Caki2 (cell line): ENCODE measurements around the gene ELOVL2. TPM values are rescaled to one million over a fixed set of nuclear protein-coding genes. Genes with fewer than 3 reads are reported as not detected.
A peak's percentile ranks its signal among the peaks of the same experiment; 100 is the strongest.

Experiments
- DNase-seq: peaks from one replicate; pipeline ENCODE4 v3.0.0-alpha.2; 2015; ENCODE audit warnings: low read depth
- in situ Hi-C: cut with HindIII; loops from 2 replicates; pipeline ENCODE4 v1.10.0; 2016; ENCODE audit warnings: low sequenced_read_pairs, low pct_unique_long_range_greater_than_20kb, mixed read lengths
- total RNA-seq: library from RNA; depleted of rRNA; stranded (reverse); fragments of >200 nt; shearing (Covaris generic); gene quantifications from 2 replicates; pipeline ENCODE4 v1.2.3, GENCODE V29; 2014; ENCODE audit warnings: low replicate concordance

The ELOVL2 gene
- total RNA-seq, 1 experiment from 2014 or later = 14.6 TPM

DNA sequence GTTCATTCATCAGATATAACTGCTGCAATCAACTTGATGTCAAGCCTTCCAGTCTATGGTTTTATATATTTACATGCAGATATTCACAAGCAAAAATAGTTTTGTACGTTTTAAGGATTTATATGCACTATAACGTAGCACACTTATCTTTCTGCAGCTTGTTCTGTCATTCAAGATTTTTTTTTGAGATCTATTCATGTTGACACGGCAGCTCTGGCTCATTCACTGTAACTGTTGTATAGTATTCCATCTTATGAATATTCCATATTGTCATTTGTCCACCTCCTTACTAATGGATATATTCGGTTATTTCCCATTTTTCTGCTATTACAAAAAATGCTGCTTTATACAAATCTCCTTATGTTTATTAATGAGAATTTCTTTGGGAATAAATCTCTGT, 13.2 kb downstream of the ELOVL2 start:
- DNase-seq = no peak
- in situ Hi-C loops = no loop called here

DNA sequence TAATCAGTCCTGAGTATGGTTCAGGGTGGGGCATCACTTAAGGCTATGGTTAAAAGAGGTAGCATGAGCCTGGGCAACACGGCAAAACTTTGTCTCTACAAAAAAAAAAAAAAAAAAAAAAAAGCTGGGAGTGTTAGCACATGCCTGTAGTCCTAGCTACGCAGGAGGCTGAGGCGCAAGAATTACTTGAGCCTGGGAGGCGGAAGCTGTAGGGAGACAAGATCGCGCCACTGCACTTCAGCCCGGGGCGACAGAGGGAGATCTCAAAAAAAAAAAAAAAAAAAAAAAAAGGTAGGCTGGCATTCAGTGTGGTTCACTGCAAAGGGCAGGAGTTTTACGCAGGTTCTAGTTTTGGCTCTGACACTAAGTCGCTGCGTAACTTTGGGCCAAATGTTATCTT, 15.1 kb downstream of the ELOVL2 start:
- DNase-seq = no peak
- in situ Hi-C loops = no loop called here

DNA sequence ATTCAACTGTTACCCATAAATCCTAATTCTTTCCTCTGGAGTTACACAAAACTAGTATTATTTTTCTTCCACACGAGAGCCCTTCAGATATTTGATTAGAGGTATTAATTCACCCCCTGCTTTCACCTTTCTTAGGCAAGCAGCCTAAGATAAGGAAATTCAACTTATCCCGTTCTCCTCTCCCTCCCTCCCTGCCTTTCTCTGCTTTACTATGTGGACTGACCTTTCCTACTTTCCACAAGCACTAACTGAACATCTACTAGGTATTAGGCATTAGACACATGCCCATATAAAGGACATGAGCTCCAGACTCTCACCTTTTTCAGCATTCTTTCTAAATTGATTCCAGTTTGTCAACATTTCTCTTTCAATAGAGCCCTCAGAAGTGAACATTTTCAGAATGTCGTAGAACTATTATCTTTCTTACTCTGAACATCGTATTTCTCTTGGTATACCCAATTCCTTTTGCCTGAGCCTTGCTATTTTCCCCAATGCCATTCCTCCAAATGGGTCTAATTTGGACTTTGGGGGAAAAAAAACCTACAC, 16.5 kb downstream of the ELOVL2 start:
- DNase-seq = no peak
- in situ Hi-C loops = no loop called here

DNA sequence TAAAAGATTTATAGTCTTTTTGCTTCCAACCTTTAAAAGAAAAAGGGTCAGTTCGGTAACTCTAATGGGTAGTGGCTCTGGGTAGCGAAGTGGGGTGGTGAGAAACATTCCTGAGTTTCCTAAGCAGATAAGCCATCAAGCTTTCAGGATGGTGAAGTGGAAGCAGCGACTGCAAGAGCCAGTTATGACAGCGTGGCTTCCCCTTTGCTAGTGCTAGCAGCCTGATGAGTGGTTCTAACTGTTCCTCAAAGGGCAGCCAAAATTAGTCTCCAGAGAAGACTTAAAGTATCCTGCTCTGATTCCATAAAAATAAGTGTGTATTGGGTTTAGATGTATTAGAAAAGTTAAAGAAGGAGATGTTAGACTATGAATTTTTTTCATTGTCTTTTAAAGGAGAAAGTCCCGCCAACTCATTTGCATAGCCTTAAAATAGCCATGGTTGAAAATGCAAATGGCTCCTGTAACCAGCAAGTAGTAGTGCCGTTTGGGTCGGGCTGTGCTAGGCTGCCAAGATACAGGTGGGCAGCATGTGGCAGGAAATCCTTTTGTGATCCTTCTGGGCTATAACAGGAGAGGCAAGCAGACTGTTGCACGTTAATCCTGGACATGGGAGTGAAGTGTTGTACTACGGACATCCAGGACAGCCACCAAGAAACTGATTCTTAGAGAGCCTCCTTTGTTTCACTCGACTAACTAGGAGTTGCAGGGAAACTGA, 18.0 kb downstream of the ELOVL2 start:
- in situ Hi-C loops = no loop called here
- no peak for DNase-seq

DNA sequence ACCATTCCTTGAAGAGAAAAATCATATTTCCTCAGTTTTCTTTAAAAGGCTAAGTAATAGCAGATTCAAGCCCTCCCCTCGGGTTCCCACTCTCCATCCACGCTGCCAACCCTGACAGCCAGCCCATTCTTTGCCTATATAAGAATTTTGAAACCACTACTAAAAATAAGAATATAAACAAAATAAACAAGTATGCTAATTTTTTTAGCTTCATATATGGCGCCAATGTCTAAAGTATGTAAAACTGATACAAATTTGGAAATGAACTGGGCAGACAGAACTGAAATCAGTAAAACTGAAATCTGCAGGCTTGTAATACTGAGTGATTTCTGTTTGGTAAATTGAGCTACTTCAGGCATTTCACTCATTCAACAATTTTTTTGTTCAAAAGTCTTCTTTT, 19.0 kb downstream of the ELOVL2 start:
- no peak for DNase-seq
- in situ Hi-C loops = no loop called here

DNA sequence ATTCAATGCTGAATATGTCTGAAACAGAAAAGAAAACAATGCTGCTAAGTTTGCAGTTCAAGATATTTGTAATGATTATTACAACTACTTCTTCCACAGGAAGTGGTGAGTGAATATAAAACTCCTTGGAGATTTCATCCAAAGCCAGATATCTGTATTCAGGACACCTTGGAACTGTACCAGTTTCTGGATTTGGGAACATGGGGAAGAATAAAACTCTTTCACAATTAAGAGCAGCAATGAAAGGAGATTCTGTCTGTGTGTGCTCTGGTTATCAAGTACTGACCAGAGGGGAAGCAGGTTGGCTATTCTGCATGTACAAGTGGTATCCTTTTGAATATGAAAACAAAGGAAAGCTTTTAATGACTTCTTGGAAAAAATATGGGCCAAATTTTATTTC, 21.1 kb downstream of the ELOVL2 start:
- in situ Hi-C loops = no loop called here
- DNase-seq = no peak

DNA sequence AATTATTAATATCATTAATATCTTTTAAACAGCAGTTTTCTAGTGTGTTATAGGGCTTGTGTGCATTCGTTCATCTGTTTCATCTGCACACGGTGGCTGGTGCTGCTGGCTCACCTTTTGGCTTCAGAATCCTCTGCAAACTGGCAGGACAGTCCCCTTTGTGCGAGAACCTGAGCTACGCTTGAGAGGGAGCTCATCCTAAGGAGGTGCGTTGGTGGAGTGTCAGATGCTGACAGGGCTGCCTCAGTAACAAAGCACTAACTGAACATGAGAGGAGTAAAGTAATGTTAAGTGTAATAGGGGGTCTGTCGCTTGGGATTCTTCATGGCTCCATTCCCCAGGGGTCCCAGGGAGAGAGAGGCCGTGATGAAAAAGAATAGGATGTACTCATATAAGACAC, 22.4 kb downstream of the ELOVL2 start:
- in situ Hi-C loops = no loop called here

DNA sequence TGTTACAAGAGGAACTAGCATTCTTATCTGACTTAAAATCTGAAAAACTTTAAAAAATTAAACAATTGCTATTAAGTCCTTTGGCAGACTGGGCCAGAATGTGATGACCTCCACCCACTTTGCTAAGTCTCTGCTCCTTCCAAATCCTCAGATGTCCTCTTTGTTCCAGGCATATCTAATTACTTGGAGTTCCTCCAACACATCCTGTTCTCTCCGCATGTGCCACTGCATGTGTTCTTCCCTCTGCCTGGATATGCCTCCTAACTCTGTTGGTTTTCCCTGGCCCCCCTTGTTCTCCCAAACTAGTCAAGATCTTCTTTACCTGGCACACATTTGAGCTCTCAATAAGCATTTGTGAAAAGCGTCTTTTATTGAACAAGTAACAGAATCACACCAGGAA, 23.1 kb downstream of the ELOVL2 start:
- DNase-seq = no peak
- in situ Hi-C loops = no loop called here

More for the DNA sequence above, 22.4 kb downstream of the ELOVL2 start:
- no peak for DNase-seq

DNA sequence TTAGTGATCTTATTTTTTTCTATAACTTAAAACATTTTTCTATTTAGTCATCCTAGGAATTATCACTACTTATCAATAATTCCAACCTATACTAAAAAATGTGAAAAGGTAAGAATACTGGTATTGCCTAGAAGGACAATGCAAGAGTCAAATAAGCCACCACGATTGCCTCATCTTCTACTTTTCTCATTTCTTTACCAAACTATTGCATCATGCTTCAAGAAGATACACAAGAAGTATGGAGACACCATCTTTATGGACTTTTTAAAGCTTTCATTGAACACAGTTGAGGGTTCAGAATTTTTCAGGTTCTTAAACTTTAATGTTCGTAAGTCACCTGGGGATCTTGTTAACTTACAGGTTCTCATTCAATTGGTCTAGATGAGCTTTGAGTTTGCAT, 25.9 kb downstream of the ELOVL2 start:
- in situ Hi-C loops = no loop called here
- no peak for DNase-seq

DNA sequence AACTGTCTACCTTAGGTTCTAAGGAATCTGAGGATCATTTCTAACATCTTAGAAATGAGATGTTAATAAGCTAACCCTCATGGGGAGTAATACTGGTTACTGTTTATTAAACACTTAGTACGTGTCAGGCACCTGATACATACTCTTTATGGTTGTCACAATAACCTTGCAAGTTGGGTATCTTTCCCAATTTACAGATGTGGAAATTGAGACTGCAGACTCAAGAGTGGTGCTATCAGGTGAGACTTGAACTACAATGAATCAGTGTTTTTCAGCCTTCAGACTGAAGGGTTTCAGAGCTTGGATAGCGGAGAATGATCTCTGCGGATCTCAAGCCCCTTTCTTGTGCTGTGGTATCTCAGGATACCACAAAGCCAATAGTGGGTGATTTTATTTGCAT, 27.0 kb downstream of the ELOVL2 start:
- DNase-seq = no peak
- in situ Hi-C loops = no loop called here

DNA sequence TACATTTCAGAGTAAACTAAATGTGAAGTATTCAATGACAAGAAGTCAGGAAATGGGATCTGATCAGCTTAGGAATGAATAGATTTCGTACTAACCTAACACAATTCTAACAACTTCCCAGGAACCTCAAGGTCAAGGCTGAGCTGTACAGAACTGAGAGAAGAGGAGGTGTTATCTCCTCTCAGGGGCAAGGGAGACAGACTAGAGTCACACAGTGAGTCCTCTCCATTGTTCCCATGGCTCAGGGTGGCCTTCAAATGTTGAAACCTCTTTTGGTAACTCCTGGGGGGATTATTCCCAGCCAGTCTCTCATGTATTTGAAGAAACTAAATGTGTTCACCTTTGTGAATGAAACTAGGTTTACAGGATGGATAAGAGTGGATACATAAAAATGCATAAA, 27.7 kb downstream of the ELOVL2 start:
- no peak for DNase-seq
- in situ Hi-C loops = no loop called here

DNA sequence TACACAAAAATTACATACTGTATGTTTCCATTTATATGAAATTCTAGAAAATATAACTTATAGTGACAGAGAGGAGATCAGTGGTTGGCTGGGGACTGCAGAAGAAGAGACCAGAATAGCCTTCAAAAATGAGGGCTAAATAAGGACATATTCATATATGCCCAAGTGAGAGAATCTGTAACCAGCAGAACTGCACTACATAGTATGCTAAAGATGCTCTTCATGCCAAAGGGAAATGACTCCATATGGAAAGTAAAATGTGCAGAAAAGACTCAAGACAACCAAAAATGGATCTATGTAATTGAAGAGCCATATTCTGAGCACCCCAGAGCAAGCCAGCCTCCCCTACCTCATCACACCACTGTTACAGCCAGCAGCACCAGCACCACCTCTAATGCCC, 29.0 kb downstream of the ELOVL2 start:
- DNase-seq = no peak
- in situ Hi-C loops = no loop called here

DNA sequence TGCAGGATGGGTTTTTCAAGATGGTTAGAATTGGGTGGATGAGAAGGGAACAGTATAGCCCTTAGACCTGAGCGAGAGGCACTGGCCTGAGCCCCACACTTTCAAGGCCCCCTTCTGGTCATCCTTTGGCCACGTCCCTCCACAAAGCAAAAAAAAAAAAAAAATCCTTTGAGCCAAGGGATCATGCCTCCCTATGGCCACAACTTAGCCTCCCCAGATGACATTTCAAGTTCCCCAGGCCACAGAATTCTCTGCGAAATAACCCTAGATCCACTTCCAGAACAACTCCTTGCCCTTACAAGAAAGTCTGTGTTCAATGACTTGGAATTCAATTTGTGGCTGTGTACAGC, 30.4 kb downstream of the ELOVL2 start:
- no peak for DNase-seq
- in situ Hi-C loops = no loop called here

DNA sequence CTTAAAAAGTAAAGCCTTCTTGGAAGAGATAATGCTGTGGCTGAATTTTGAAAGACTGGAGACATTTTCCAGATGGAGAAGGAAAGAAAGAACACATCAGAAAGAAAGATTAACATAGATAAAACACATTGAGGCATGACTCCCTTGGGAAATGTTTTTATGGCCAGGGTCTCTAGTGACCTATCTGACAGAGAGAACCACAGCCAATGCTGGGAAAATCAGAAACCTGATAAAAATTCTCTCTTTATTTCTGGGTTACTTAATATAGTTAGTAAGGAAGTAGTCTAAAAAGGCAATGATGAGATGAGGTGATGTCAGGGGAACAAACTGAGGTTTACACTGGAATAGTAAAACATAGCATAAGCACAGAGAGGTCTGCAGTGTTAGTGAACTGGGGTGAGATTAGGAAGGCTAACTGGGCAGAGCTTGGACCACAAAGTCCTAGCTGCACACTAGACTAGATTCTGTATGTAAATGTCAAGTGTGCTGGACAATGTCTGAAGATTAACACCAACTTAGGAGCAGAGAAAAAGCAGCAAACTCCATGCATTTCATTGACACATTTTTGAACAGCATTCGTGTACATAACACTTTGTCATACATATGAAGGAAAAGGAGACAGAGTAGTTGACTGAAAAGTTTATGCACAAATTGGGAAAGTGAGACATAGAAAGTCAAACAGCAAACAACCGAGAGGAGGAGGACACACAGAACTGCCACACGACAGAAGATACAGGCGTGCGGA, 31.0 kb downstream of the ELOVL2 start:
- DNase-seq = no peak
- in situ Hi-C loops = no loop called here

DNA sequence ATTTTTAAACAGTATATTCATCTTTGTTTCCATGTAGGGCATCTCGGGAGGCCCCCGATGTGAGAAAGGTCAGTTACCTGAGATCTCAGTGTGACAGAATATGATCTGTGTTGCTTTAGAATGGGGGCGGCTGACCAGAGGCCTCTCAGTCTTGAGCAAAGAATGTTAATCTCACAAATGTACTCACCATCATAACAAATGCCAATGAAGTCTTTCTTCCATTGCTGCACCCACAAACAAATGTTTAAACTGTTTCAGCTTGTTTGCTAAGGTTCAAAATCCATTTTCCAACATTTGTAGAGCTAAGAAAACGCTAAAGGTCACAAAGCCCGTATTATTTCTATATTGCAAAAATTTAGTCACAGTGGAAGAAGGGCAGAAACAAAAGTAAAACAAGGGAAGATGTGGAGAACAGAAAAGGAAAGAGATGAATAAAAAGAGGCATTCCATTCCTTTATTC, 31.8 kb downstream of the ELOVL2 start:
- in situ Hi-C loops = no loop called here
- no peak for DNase-seq

DNA sequence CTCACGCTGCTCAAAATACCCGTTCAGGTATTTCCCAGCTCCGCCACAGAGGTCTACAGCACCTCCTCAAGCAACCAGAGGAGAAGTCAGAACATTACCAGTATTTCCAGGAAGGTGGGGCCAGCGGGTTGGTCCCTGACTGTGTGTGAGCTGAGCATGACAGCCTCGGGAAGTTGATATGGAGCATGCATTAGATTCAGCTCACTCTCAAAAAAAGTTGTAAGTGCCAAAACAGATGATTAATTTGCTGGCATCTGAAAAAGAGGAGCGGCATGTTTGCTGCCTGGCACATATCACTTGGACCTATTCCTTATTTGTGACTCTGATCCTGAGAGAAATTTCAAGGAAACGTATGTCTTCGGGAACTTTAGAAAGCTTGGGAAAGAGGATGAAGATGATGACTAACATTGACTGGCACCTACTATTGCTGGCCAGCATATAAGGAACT, 32.3 kb downstream of the ELOVL2 start:
- no peak for DNase-seq
- in situ Hi-C loops = no loop called here

DNA sequence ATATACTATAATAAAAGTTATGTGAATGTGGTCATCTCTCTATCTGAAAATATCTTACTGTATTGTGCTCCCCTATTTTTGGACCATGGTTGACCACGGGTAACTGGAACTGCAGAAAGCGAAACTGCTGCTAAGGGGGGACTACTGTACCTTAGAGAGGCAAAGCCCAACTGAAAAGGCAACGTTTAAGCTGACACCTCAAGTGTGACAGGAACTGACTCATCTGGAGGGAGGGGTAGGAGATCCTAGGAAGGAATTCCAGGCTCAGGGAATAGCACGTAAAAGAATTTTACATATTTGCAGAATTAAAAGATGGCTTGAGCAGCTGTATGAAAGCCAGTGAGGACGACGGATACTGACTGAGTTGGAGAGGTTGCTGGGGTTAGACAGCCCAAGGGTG, 34.8 kb downstream of the ELOVL2 start:
- DNase-seq = peak; percentile 60
- in situ Hi-C loops = no loop called here

DNA sequence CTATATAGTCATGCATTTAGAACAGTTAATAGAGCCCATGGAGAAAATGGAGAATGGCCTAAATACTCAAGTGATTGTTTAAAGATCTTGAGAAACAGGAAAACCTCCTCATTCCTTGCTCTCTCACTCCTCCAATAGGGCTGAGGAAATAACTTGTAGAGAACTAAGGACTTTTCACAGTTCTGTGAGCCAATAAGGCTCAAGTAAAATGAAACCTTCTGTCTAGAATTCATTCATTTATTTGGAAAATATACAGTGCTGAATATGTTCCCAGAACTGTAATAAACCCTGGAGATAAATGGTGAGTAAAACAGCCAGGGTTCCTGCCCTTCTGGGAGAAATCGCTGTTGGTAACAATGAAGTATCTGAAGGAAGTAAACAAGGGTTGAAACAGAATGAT, 35.3 kb downstream of the ELOVL2 start:
- in situ Hi-C loops = no loop called here
- DNase-seq = no peak

DNA sequence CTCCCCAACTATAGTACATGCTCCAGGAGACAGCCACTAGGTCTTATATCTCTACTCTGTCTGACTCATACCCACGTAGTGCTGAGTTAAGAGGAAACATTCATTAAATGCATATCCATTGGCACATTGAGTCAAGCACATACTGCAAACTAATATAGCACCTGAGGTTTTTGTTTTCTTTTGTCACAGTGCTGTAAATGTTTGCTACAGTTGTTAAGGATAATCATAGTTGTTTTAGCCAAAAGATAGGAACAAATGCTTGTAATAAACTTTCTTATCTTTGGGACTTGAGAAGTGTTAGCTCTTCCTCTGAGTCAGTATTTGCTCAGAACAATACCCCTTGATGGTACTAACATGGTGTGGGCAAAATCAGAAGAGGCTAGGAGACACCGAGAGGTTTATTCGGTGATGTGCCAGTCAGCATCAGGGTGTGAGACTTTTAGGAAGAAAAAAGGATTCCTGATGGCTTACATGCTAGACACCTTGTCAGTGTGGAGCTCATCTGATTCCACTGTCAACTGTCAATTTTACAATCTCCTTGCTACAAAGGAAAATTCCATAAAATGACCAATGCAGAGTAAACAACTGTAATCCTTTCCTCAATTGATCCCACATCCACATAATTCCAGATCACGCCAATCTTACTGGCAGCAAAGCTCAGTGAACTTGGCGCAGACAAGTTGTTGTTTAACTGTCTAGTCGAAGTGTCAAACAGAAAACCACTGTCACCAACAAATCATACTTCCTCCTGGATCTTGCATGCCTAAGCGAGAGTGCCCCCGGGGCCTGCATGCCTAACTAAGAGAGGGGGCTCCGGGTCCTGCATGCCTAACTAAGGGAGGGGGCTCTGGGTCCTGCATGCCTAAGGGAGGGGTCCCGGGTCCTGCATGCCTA, 36.1 kb downstream of the ELOVL2 start:
- in situ Hi-C loops = no loop called here
- peak; percentile 71 for DNase-seq
